Colon (tissue), 2 donors: Measurements from ENCODE around the gene FAF1.
"Not testable (repeated sequence)": the region's sequence is repeated elsewhere in the genome, so short reads cannot be mapped to it uniquely, and the experiment has no call there.

ENCODE experiments used
- FAIRE-seq: peaks from 2 replicates; lab custom pipeline; 2012; peaks lifted over from hg19 to GRCh38; lab: Jason Lieb, UNC
- donor health status: control.
- donor health status: control.

Gene FAF1

GRCh38 chr1:50959303-50959912 is 659 bp downstream of the FAF1 start:
- FAIRE-seq: no peak

GRCh38 chr1:50955116-50955515 is 5.0 kb downstream of the FAF1 start:
- FAIRE-seq: no peak

- FAIRE-seq: not testable (repeated sequence)
These were observed 7.5 kb downstream of the FAF1 start for GRCh38 chr1:50952566-50952965.

GRCh38 chr1:50950396-50950795 is 9.7 kb downstream of the FAF1 start:
- no peak for FAIRE-seq

GRCh38 chr1:50949286-50949982 is 10.6 kb downstream of the FAF1 start:
- no peak for FAIRE-seq

GRCh38 chr1:50942334-50942733 is 17.7 kb downstream of the FAF1 start:
- FAIRE-seq: no peak

GRCh38 chr1:50940291-50940690 is 19.8 kb downstream of the FAF1 start:
- no peak for FAIRE-seq

- no peak for FAIRE-seq
These were observed 23.7 kb downstream of the FAF1 start for GRCh38 chr1:50936321-50936720.

GRCh38 chr1:50935276-50935675 is 24.8 kb downstream of the FAF1 start:
- FAIRE-seq: not testable (repeated sequence)

- FAIRE-seq: no peak
These were observed 25.2 kb downstream of the FAF1 start for GRCh38 chr1:50934838-50935237.

GRCh38 chr1:50933770-50934169 is 26.3 kb downstream of the FAF1 start:
- not testable (repeated sequence) for FAIRE-seq

- FAIRE-seq: not testable (repeated sequence)
These were observed 28.0 kb downstream of the FAF1 start for GRCh38 chr1:50932043-50932442.

- no peak for FAIRE-seq
These were observed 28.9 kb downstream of the FAF1 start for GRCh38 chr1:50930965-50931737.

- no peak for FAIRE-seq
These were observed 29.9 kb downstream of the FAF1 start for GRCh38 chr1:50930193-50930592.

- no peak for FAIRE-seq
These were observed 30.6 kb downstream of the FAF1 start for GRCh38 chr1:50929376-50929958.

- no peak for FAIRE-seq
These were observed 36.5 kb downstream of the FAF1 start for GRCh38 chr1:50923564-50923963.

GRCh38 chr1:50921029-50921428 is 39.0 kb downstream of the FAF1 start:
- no peak for FAIRE-seq

GRCh38 chr1:50920409-50920808 is 39.7 kb downstream of the FAF1 start:
- no peak for FAIRE-seq

GRCh38 chr1:50917138-50918137 is 42.6 kb downstream of the FAF1 start:
- no peak for FAIRE-seq

GRCh38 chr1:50915621-50916020 is 44.4 kb downstream of the FAF1 start:
- FAIRE-seq: no peak

- no peak for FAIRE-seq
These were observed 46.1 kb downstream of the FAF1 start for GRCh38 chr1:50913954-50914353.

GRCh38 chr1:50910356-50910755 is 49.7 kb downstream of the FAF1 start:
- FAIRE-seq: not testable (repeated sequence)
